SU-DHL-6 (cell line): ENCODE measurements around the gene NACC1.

ENCODE experiments used
- CTCF ChIP-seq: fragments of 200-600 bp; sonication (generic); IDR thresholded peaks from one replicate; pipeline ENCODE4 v1.5.1; 2017; ENCODE audit warnings: antibody characterized with exemption, mild to moderate bottlenecking, low read length, moderate library complexity; ENCODE audit not compliant: insufficient read depth, poor library complexity, severe bottlenecking
- EZH2phosphoT487 ChIP-seq: fragments of 200-600 bp; sonication (generic), shearing (Covaris generic); conservative IDR thresholded peaks from 2 replicates; pipeline ENCODE4 v1.6.1; 2018; ENCODE audit warnings: mild to moderate bottlenecking, antibody characterized with exemption, low read length, moderate library complexity, mixed read lengths

DNA sequence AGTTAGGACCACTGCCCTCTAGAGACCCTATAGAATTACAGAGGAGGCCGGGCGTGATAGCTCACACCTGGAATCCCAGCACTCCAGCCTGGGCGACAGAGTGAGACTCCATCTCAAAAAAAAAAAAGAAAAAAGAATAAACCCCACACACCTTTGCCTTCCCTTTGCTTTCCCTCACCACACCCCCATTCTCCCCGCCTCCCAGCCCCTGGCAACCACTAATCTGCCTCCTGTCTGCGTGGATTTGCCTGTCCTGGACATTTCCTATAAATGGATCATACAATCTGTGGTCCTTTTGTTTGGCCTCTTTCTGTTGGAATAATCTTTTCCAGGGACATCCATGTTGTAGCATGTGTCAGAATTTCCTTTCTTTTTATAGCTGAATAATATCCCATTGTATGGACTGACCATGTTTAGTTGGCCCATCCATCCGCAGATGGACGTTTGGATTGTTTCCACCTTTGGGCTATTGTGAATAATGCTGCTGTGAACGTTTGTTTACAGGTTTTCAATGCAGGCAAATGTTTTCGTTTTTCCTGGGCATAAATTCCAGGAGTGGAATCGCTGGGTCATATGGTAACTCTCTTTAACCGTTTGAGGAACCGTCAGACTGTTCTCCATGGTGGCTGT, 15.3 kb downstream of the NACC1 start:
- no peak for TF ChIP-seq CTCF
- no peak for TF ChIP-seq EZH2phosphoT487
